HS-5 (cell line): Measurements from ENCODE around the gene OR56A4.

Experiments
- DNase-seq: peaks from one replicate; pipeline ENCODE4 v3.0.0-alpha.2; 2012; ENCODE audit warnings: low read depth

OR56A4 gene

GRCh38 chr11:6006846-6007245 is at the start of gene OR56A4:
OR56A4 (minus strand) TSS chr11:6006946; CDS start chr11:6002992, 3,954 bp downstream.
- no peak for DNase-seq

GRCh38 chr11:6055569-6055968 is 48.8 kb upstream of the OR56A4 start:
- no peak for DNase-seq

GRCh38 chr11:6052374-6052773 is 45.6 kb upstream of the OR56A4 start:
- DNase-seq, result no peak

GRCh38 chr11:6040874-6041273 is 34.1 kb upstream of the OR56A4 start:
- no peak for DNase-seq

- no peak for DNase-seq
These were observed 24.1 kb upstream of the OR56A4 start, which contains the start of gene OR56A1 for GRCh38 chr11:6030708-6031405. OR56A1 (minus strand) TSS chr11:6030758; CDS start chr11:6027692, 3,066 bp downstream.

- peak; percentile 15 for DNase-seq
These were observed 20.8 kb upstream of the OR56A4 start for GRCh38 chr11:6027501-6027900.

- DNase-seq, result no peak
These were observed 18.3 kb upstream of the OR56A4 start for GRCh38 chr11:6025056-6025455.

- peak; percentile 14 for DNase-seq
These were observed 16.2 kb upstream of the OR56A4 start for GRCh38 chr11:6022956-6023355.

- no peak for DNase-seq
These were observed 6.3 kb upstream of the OR56A4 start for GRCh38 chr11:6013042-6013441.

GRCh38 chr11:6012035-6012668 is 5.4 kb upstream of the OR56A4 start:
- no peak for DNase-seq

GRCh38 chr11:6006395-6006794 is 351 bp downstream of the OR56A4 start:
- no peak for DNase-seq

GRCh38 chr11:6002202-6002699 is 4.5 kb downstream of the OR56A4 start:
- DNase-seq, result no peak

GRCh38 chr11:5994791-5995190 is 12.0 kb downstream of the OR56A4 start:
- no peak for DNase-seq

GRCh38 chr11:5992604-5993251 is 14.0 kb downstream of the OR56A4 start:
- peak; percentile 4 for DNase-seq

GRCh38 chr11:5992150-5992549 is 14.6 kb downstream of the OR56A4 start:
- DNase-seq, result peak; percentile 6

- no peak for DNase-seq
These were observed 17.5 kb downstream of the OR56A4 start for GRCh38 chr11:5989203-5989602.

GRCh38 chr11:5986885-5987284 is 19.9 kb downstream of the OR56A4 start, which contains the start of gene OR52L1:
OR52L1 (minus strand) TSS chr11:5986985; CDS start chr11:5986930, 55 bp downstream.
- DNase-seq, result no peak

- no peak for DNase-seq
These were observed 23.3 kb downstream of the OR56A4 start for GRCh38 chr11:5983443-5983842.

GRCh38 chr11:5973530-5973929 is 33.2 kb downstream of the OR56A4 start:
- DNase-seq, result no peak

GRCh38 chr11:5968394-5968793 is 38.4 kb downstream of the OR56A4 start, which contains the start of gene OR56A5:
OR56A5 (minus strand) TSS chr11:5968494; CDS start chr11:5968494, 0 bp downstream.
- DNase-seq, result no peak

GRCh38 chr11:5967708-5968107 is 39.0 kb downstream of the OR56A4 start:
- peak; percentile 9 for DNase-seq

- no peak for DNase-seq
These were observed 39.8 kb downstream of the OR56A4 start for GRCh38 chr11:5966958-5967357.
